ENCODE data around the gene LCE3B.
"Not testable (repeated sequence)": the region's sequence is repeated elsewhere in the genome, so short reads cannot be mapped to it uniquely, and the experiment has no call there.

Gene LCE3B

GRCh38 chr1:152613511-152613910 is at the start of gene LCE3B:
TSS of gene LCE3B (plus strand) at chr1:152613811. CDS start at chr1:152613811, 0 bp downstream.
- DNase-seq: no peak

DNA sequence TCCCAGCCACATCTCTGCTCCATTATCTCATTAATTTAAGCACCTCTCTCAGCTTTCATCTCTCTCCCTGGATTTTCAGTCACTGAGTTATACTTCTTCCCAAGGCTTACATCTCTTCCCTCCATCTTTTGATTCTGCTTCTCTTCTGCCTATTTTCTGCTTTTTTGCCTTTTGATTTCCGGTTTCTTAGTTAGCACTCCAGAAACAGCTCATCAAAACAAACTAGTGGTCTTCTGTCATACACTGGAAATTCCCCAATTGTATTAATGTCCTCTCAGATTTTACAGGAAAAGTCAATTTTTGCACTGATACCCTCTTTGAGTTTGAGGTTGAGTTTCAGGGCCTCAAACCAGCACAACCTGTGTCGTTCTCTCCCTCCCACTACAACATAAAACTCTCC is 48.5 kb upstream of the LCE3B start:
- DNase-seq: no peak

DNA sequence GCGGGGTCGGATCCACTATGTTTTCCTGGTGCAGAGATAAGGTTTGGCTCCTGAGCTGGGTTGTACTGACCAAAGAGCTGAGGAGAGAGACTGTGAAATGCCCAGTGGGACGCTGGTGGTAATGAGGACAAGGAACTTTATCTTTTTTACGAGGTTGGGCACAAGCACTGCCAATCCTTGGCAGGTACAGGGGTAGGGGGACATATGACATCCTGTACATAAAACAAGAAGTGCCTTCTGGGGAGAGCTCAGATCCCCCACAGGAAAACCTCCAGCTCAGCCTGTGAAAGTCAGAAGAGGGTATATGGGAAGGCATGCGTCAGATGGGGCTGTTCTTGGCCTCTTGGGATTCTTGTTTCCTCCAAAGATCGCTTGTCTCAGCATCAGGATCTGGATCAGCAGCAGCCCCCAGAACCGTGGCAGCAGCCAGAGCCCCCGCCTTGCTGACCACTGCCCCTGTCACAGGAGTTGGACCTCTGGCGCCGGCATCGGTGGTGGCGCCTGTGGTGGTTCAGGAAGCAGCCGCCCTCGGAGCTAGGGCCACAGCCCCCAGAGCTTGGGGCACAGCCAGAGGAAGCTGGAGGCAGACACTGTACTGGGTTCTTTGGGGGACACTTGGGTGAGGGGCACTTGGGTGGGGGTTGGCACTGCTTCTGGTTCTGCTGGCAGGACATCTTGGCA is 47.9 kb upstream of the LCE3B start:
- DNase-seq: no peak

GRCh38 chr1:152566681-152567080 is 46.9 kb upstream of the LCE3B start, which contains the start of gene LCE3E:
TSS of gene LCE3E (minus strand) at chr1:152566780. CDS start at chr1:152566208, 572 bp downstream.
- DNase-seq: no peak

DNA sequence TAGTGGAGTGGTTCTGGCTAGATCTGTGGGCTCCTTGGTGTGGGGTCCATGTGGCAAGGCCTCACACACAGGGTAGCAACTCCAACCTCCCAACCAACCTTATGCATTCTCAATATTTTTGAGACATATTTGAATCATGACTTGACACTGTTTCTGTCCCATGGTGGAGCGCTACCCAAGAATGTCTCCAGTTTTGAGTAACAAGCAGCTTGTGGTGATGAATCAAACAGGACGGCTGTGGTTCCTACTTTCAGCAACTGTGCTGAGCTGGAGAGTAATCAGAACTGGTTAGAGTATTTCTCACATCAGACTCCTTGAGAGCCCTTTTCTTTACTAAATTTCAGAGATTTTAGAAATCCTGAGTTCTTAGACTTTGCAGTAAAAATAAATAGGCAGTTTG is 36.4 kb upstream of the LCE3B start:
- DNase-seq: no peak

DNA sequence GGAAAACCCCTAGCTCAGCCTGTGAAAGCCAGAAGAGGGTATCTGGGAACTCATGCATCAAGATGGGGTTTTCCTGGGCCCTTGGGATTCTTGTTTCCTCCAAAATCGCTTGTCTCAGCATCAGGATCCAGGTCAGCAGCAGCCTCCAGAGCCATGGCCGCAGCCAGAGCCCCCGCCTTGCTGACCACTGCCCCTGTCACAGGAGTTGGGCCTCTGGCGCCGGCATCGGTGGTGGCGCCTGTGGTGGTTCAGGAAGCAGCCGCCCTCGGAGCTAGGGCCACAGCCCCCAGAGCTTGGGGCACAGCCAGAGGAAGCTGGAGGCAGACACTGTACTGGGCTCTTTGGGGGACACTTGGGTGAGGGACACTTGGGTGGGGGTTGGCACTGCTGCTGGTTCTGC is 34.1 kb upstream of the LCE3B start:
- DNase-seq: not testable (repeated sequence)

DNA sequence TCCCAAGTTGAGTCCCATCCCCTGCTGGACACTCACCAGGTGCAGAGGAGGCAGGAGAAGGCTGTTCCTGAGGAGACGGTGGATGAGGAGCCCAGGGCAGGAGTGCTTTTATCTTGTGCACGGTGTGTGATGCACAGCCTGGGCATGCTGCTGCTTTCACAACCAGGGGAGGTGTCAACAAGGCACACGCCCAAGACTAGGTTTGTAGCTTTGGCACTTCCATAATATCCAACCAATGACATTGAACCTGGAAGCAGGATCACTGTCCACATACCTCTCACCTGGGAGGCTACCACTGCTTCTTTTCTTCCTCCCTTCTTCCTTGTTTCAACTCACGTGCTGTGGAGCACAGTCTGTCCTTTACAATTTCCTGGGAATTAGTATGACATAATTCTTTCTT is 33.2 kb upstream of the LCE3B start, which contains the start of gene LCE3D:
LCE3D (minus strand) TSS at position 84 of the 400 bp plus-strand sequence. CDS start 580 bp downstream, outside the sequence.
- DNase-seq: no peak

GRCh38 chr1:152582647-152583046 is 31.0 kb upstream of the LCE3B start:
- no peak for DNase-seq

GRCh38 chr1:152585586-152585985 is 28.0 kb upstream of the LCE3B start:
- no peak for DNase-seq

- DNase-seq: no peak
These were observed 16.6 kb upstream of the LCE3B start for GRCh38 chr1:152596986-152597385.

DNA sequence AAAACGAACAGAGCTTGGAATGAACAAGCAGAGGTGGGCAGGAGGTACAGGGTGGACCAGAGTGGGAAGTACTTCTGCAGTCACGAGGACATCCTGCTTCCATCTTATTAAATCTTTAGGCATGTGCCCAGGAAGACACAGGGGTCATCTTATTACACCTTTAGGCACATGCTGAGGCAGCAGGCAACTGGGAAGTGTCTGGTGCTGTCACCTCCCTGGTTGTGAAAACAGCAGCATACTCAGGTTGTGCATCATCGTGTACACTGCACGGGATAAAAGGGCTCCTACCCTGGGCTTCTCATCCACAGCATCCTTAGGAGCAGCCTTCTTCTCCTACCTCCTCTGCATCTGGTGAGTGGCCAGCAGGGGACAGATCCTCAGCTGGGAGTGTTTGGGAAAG is 13.7 kb upstream of the LCE3B start, which contains the start of gene LCE3C:
LCE3C (plus strand) TSS at position 301 of the 400 bp plus-strand sequence. CDS start 498 bp downstream, outside the sequence.
- no peak for DNase-seq

- no peak for DNase-seq
These were observed 8.4 kb downstream of the LCE3B start for GRCh38 chr1:152621993-152622392.

DNA sequence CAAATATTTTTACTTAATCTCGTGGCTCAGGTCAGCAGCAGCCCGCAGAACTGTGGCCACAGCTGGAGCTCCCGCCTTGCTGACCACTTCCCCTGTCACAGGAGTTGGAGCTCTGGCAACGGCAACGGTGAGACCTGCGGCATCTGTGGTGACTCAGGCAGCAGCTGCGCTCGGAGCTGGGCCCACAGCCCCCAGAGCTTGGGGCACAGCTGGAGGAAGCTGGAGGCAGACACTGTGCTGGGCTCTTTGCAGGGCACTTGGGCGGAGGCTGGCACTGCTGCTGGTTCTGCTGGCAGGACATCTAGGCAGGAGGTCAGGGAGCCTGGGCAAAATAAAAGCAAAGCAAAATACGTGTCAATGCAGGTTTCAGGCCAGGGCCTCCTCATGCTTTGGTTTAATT is 9.2 kb downstream of the LCE3B start, which contains the start of gene LCE3A:
LCE3A (minus strand) TSS at position 301 of the 400 bp plus-strand sequence; CDS start at position 301, 0 bp downstream.
- no peak for DNase-seq

- DNase-seq: no peak
These were observed 9.7 kb downstream of the LCE3B start for GRCh38 chr1:152623203-152623844.

GRCh38 chr1:152626744-152627143 is 13.1 kb downstream of the LCE3B start:
- no peak for DNase-seq

- DNase-seq: no peak
These were observed 17.0 kb downstream of the LCE3B start for GRCh38 chr1:152630596-152630995.

GRCh38 chr1:152640351-152640750 is 26.7 kb downstream of the LCE3B start:
- no peak for DNase-seq

- no peak for DNase-seq
These were observed 30.3 kb downstream of the LCE3B start for GRCh38 chr1:152643945-152644344.

DNA sequence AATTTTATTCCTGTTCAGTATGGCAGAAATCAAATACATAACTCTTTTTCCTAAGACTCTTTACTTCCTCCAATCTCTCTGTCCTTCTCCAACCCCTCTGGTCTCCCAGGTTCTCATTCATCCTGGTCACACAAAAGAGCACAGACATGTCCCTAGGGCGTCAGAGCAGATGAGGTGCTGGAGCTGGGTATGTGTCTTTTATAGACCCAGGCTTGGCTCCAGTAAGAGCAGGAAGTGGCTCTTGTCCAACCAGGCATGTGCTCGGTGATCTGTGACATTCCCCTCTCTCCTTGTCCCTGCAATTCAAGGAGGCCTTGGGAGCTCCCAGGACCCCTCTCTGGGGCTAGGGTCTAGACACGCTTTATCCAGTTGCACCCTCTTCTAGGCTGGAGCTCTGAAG is 31.5 kb downstream of the LCE3B start:
- DNase-seq: no peak

GRCh38 chr1:152646656-152647055 is 33.0 kb downstream of the LCE3B start:
- no peak for DNase-seq

DNA sequence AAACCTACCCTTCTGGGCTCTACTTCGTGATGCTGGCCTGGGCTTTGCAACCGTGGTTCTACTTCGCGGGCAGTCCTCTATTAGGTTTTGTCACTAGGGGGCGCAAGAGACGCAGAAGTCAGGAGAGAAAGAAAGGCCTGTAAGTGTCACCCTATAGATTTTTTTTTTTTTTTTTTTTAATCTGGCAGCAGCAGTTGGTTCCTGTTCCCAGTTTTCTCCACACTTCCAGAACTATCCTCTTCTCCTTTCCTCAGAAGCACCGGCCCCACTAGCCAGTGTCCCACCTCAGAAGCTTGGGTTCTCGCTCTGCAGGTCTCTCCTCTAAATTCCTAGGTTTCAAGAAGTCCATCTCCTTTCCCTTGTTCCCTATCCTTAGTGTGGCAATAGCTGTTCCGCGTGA is 40.5 kb downstream of the LCE3B start:
- peak; percentile 46 for DNase-seq

- no peak for DNase-seq
These were observed 42.8 kb downstream of the LCE3B start for GRCh38 chr1:152656459-152656858.

- no peak for DNase-seq
These were observed 44.1 kb downstream of the LCE3B start for GRCh38 chr1:152657677-152658076.

GRCh38 chr1:152658649-152659048 is 45.0 kb downstream of the LCE3B start:
- no peak for DNase-seq

Measured in CD4-positive, alpha-beta T cell treated with Interleukin-12 subunit alpha and Interleukin-12 subunit beta, for 1 hour (primary cell).